ENCODE results near the gene TEK. TPM values are rescaled to one million over a fixed set of nuclear protein-coding genes. Genes with fewer than 3 reads are reported as not detected.

Gene TEK
- total and polyA plus RNA-seq, 10 of the 15 experiments (the other 5 are each of a cell fraction or from before 2014, with no cell fraction given), result not detected

DNA sequence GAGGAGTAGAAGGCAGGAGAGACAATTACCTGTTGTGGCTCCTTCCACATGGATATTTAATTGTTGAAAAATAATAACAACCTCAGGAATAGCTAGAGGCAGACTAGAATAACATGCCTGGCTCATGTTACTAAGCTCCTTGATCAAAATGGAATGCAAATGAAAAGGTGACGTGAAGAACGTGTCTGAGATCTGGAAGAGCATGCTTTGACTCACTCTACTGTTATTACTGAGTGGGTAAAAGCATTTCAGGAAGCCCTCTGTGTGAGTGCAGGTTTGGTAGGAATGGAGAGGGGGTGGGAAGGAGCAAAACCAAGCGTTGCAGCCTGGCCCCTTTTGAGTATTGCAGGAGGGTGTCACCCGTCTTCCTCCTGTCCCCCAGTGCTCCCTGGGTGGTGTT lies 103.2 kb downstream of the TEK start:
- no peak overlapping the region for H3K9ac ChIP-seq (ENCODE audit: control insufficient read depth, insufficient read depth, low read length)
- H3K79me2 ChIP-seq (ENCODE audit: control insufficient read depth, insufficient read depth, low read length), result no peaks in the 10 kb centered on the region
- intact Hi-C loops (cut with micrococcal nuclease; ENCODE audit: unreplicated experiment) (no loop called here), in situ Hi-C loops (cut with MboI) (no loop called here)
- ATAC-seq (no peak), FAIRE-seq (no peak), DNase-seq (ENCODE audit: low read depth, low spot score) (no peak)
- TF ChIP-seq PAX8 (IDR thresholded peaks at IDR 0.05) (no peak), IKZF1 (conservative IDR thresholded peaks at IDR 0.05) (no peak), IKZF2 (IDR thresholded peaks at IDR 0.05) (no peak), BACH1 (IDR thresholded peaks at IDR 0.05; ENCODE audit: borderline replicate concordance) (no peak), NR2F1 (conservative IDR thresholded peaks at IDR 0.05) (no peak), RBBP5 (conservative IDR thresholded peaks at IDR 0.05) (no peak), JUNB (IDR thresholded peaks at IDR 0.05) (no peak), SPI1 (IDR thresholded peaks at IDR 0.05; ENCODE audit: borderline replicate concordance, insufficient read depth, low read depth, low read length) (no peak), MYC (IDR thresholded peaks at IDR 0.05; ENCODE audit: insufficient read depth, insufficient read length, insufficient replicate concordance, low read length, severe bottlenecking) (no peak), SIN3A (IDR thresholded peaks at IDR 0.05; ENCODE audit: low read depth, low read length) (no peak), NFXL1 (IDR thresholded peaks at IDR 0.05; ENCODE audit: borderline replicate concordance) (no peak), RUNX3 (IDR thresholded peaks at IDR 0.05; ENCODE audit: low read length) (no peak), PML (IDR thresholded peaks at IDR 0.05; ENCODE audit: low read length) (no peak)
- TF ChIP-seq, protein P1, sequence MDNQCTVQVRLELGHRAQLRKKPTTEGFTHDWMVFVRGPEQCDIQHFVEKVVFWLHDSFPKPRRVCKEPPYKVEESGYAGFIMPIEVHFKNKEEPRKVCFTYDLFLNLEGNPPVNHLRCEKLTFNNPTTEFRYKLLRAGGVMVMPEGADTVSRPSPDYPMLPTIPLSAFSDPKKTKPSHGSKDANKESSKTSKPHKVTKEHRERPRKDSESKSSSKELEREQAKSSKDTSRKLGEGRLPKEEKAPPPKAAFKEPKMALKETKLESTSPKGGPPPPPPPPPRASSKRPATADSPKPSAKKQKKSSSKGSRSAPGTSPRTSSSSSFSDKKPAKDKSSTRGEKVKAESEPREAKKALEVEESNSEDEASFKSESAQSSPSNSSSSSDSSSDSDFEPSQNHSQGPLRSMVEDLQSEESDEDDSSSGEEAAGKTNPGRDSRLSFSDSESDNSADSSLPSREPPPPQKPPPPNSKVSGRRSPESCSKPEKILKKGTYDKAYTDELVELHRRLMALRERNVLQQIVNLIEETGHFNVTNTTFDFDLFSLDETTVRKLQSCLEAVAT (IDR thresholded peaks at IDR 0.05), result no peak
- TF ChIP-seq, protein P2, sequence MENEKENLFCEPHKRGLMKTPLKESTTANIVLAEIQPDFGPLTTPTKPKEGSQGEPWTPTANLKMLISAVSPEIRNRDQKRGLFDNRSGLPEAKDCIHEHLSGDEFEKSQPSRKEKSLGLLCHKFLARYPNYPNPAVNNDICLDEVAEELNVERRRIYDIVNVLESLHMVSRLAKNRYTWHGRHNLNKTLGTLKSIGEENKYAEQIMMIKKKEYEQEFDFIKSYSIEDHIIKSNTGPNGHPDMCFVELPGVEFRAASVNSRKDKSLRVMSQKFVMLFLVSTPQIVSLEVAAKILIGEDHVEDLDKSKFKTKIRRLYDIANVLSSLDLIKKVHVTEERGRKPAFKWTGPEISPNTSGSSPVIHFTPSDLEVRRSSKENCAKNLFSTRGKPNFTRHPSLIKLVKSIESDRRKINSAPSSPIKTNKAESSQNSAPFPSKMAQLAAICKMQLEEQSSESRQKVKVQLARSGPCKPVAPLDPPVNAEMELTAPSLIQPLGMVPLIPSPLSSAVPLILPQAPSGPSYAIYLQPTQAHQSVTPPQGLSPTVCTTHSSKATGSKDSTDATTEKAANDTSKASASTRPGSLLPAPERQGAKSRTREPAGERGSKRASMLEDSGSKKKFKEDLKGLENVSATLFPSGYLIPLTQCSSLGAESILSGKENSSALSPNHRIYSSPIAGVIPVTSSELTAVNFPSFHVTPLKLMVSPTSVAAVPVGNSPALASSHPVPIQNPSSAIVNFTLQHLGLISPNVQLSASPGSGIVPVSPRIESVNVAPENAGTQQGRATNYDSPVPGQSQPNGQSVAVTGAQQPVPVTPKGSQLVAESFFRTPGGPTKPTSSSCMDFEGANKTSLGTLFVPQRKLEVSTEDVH (IDR thresholded peaks at IDR 0.05; ENCODE audit: low read depth, partially characterized antibody), result no peak
- TF ChIP-seq, protein P3, sequence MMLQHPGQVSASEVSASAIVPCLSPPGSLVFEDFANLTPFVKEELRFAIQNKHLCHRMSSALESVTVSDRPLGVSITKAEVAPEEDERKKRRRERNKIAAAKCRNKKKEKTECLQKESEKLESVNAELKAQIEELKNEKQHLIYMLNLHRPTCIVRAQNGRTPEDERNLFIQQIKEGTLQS (IDR thresholded peaks at IDR 0.05; ENCODE audit: borderline replicate concordance, extremely low read depth, low read depth, low read length), result no peak
- TF ChIP-seq, protein P4, sequence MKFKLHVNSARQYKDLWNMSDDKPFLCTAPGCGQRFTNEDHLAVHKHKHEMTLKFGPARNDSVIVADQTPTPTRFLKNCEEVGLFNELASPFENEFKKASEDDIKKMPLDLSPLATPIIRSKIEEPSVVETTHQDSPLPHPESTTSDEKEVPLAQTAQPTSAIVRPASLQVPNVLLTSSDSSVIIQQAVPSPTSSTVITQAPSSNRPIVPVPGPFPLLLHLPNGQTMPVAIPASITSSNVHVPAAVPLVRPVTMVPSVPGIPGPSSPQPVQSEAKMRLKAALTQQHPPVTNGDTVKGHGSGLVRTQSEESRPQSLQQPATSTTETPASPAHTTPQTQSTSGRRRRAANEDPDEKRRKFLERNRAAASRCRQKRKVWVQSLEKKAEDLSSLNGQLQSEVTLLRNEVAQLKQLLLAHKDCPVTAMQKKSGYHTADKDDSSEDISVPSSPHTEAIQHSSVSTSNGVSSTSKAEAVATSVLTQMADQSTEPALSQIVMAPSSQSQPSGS (IDR thresholded peaks at IDR 0.05; ENCODE audit: low read length), result no peak
- H4K20me1 ChIP-seq (ENCODE audit: control insufficient read depth, insufficient read depth), result no peaks in the 10 kb centered on the region
- ChIA-PET CTCF (no interaction called here), SMC1A (ENCODE audit: uncharacterized antibody, unreplicated experiment) (no interaction called here), POLR2A (no interaction called here), RAD21 (ENCODE audit: unreplicated experiment) (no interaction called here)
- H3K36me3 ChIP-seq (ENCODE audit: control insufficient read depth in 2 of 2, insufficient read depth in 2 of 2, low read length in 1 of 2), result no peaks in the 10 kb centered on the region
- WGBS (ENCODE audit: insufficient coverage, insufficient replicate concordance, low lambda C conversion rate, missing lambda C conversion rate), result 1% methylated on average over 4 of the region's 4 CpGs
- no peak overlapping the region for H2AFZ ChIP-seq (ENCODE audit: control insufficient read depth, low read depth, low read length)
- no peak overlapping the region for H3K4me2 ChIP-seq (ENCODE audit: control insufficient read depth, insufficient read depth)
- H3K27ac ChIP-seq (ENCODE audit: control insufficient read depth, insufficient read depth), result no peak overlapping the region
- H3K9me3 ChIP-seq (replicated peaks; ENCODE audit: control insufficient read depth, insufficient read depth, low read length), result no peaks in the 10 kb centered on the region
- no peaks in the 10 kb centered on the region; a peak in 1 of 4 replicates for H3K27me3 ChIP-seq (replicated peaks in 1 of 2; ENCODE audit: control insufficient read depth in 2 of 2, insufficient read depth in 2 of 2, low read length in 1 of 2)
- H3K4me1 ChIP-seq (ENCODE audit: control insufficient read depth, insufficient read depth, low read length), result no peaks in the 10 kb centered on the region
- BruUV-seq (replicated peaks), result no TSS peak
- no peak overlapping the region for H3K4me3 ChIP-seq

Data from GM12878 (cell line).